Endothelial cell of umbilical vein (primary cell): Measurements from ENCODE around the gene PPP1R13B. TPM values are rescaled to one million over a fixed set of nuclear protein-coding genes. Genes with fewer than 3 reads are reported as not detected.

Experiments
- BruUV-seq: library from RNA; stranded (reverse); fragments of 400-500 nt; replicated peaks from 2 replicates; lab custom pipeline; 2021; lab: Mats Ljungman, UMichigan
- CTCF ChIA-PET: fragments of 300-600, 350-600 bp; sonication (Branson Sonifier 250); formaldehyde crosslinking; loops from one replicate; lab custom pipeline; 2021; ENCODE audit warnings: antibody characterized with exemption, inconsistent platforms; lab: Charles Lee
- POLR2A ChIA-PET: fragments of 300-600, 350-600 bp; sonication (Branson Sonifier 250); formaldehyde crosslinking; loops from one replicate; lab custom pipeline; 2021; ENCODE audit warnings: antibody characterized with exemption, inconsistent platforms; lab: Charles Lee
- DNase-seq: peaks from one replicate; pipeline ENCODE4 v3.0.0-alpha.2; 2011; ENCODE audit warnings: low read depth, low spot score
- FAIRE-seq: peaks from 2 replicates; lab custom pipeline; 2011; peaks lifted over from hg19 to GRCh38; lab: Jason Lieb, UNC
- H2AFZ ChIP-seq: 2 replicates; pipeline ENCODE4 v1.6.0; 2012; ENCODE audit warnings: low read depth, low read length, control low read depth, inconsistent platforms
- H3K27ac ChIP-seq: 2 replicates; pipeline ENCODE4 v1.5.1; 2011; ENCODE audit warnings: low read depth, mild to moderate bottlenecking, control low read depth, low read length, moderate library complexity; ENCODE audit not compliant: insufficient read depth
- H3K27me3 ChIP-seq, 2 experiments: 2 replicates each; pipeline versions ENCODE4 v1.6.0 to v1.6.1; 2011; ENCODE audit warnings: low read length in 2 of 2, mixed read lengths in 1 of 2; ENCODE audit not compliant: control insufficient read depth in 2 of 2, insufficient read depth in 2 of 2
- H3K36me3 ChIP-seq, 2 experiments: 2 replicates in 1 of 2; 3 replicates in 1 of 2; pipeline ENCODE4 v1.5.1; 2011; ENCODE audit warnings: low read length in 2 of 2, mild to moderate bottlenecking in 1 of 2, moderate library complexity in 1 of 2; ENCODE audit not compliant: control insufficient read depth in 2 of 2, insufficient read depth in 2 of 2; ENCODE audit errors: extremely low read depth in 1 of 2
- H3K4me1 ChIP-seq: 3 replicates; pipeline ENCODE4 v1.5.1; 2011; ENCODE audit warnings: mild to moderate bottlenecking, low read length; ENCODE audit not compliant: control insufficient read depth, insufficient read depth; ENCODE audit errors: extremely low read depth
- H3K4me2 ChIP-seq: 2 replicates; pipeline ENCODE4 v1.6.1; 2011; ENCODE audit warnings: low read length, control low read depth, mixed read lengths; ENCODE audit not compliant: insufficient read depth
- H3K4me3 ChIP-seq, 3 experiments: fragments of 200-600 bp in 1 of 3; sonication (generic), shearing (Covaris generic) in 1 of 3; replicated peaks in 1 of 3; 2 replicates each; pipeline ENCODE4 v1.5.1; 2011 to 2016; ENCODE audit warnings: control low read depth in 3 of 3, low read length in 3 of 3, mild to moderate bottlenecking in 2 of 3, inconsistent platforms in 1 of 3, low read depth in 1 of 3, moderate library complexity in 1 of 3; ENCODE audit not compliant: insufficient read depth in 1 of 3
- H3K79me2 ChIP-seq: 2 replicates; pipeline ENCODE4 v1.6.0; 2012; ENCODE audit warnings: low read length, inconsistent platforms; ENCODE audit not compliant: control insufficient read depth, insufficient read depth
- H3K9ac ChIP-seq: replicated peaks from 2 replicates; pipeline ENCODE3; 2011; ENCODE audit warnings: low read length, control low read depth; ENCODE audit not compliant: insufficient read depth; ENCODE audit errors: extremely low read depth
- H3K9me1 ChIP-seq: replicated peaks from 3 replicates; pipeline ENCODE4 v1.6.0; 2011; ENCODE audit warnings: mild to moderate bottlenecking, low read length; ENCODE audit not compliant: control insufficient read depth, insufficient read depth; ENCODE audit errors: extremely low read depth
- H3K9me3 ChIP-seq: replicated peaks from 2 replicates; pipeline ENCODE4 v1.5.1; 2012; ENCODE audit warnings: low read length, inconsistent platforms; ENCODE audit not compliant: control insufficient read depth, insufficient read depth
- H4K20me1 ChIP-seq: replicated peaks from 2 replicates; pipeline ENCODE3; 2011; ENCODE audit warnings: mild to moderate bottlenecking, low read length; ENCODE audit not compliant: control insufficient read depth, insufficient read depth; ENCODE audit errors: extremely low read depth
- CTCF ChIP-seq, 2 donors: IDR thresholded peaks; 1 replicate in 1 of 2; 2 replicates in 1 of 2; pipeline ENCODE4 v1.5.1; 2011; ENCODE audit warnings: low read length in 2 of 2, mild to moderate bottlenecking in 2 of 2, moderate library complexity in 2 of 2, control low read depth in 1 of 2, inconsistent platforms in 1 of 2, low read depth in 1 of 2; ENCODE audit not compliant: insufficient read depth in 1 of 2; ENCODE audit errors: extremely low read depth in 1 of 2
- EZH2 ChIP-seq: IDR thresholded peaks from 2 replicates; pipeline ENCODE4 v1.6.1; 2012; ENCODE audit warnings: borderline replicate concordance, low read depth, mild to moderate bottlenecking, moderate library complexity, low read length, inconsistent platforms; ENCODE audit not compliant: severe bottlenecking
- FOS ChIP-seq: IDR thresholded peaks from 2 replicates; pipeline ENCODE4 v1.6.1; 2011; ENCODE audit warnings: mild to moderate bottlenecking, low read length, moderate library complexity, borderline replicate concordance; ENCODE audit not compliant: insufficient read depth
- GATA2 ChIP-seq: IDR thresholded peaks from 2 replicates; pipeline ENCODE4 v1.7.0; 2011; ENCODE audit warnings: low read depth, mild to moderate bottlenecking, moderate library complexity, mixed read lengths, low read length; ENCODE audit not compliant: insufficient read length, insufficient read depth
- JUN ChIP-seq: IDR thresholded peaks from 2 replicates; pipeline ENCODE4 v1.6.1; 2011; ENCODE audit warnings: borderline replicate concordance, low read depth; ENCODE audit not compliant: insufficient read length, insufficient read depth
- MAX ChIP-seq: IDR thresholded peaks from 2 replicates; pipeline ENCODE4 v1.6.1; 2011; ENCODE audit not compliant: insufficient read depth, insufficient read length
- MYC ChIP-seq: IDR thresholded peaks from one replicate; pipeline ENCODE4 v1.6.1; 2011; ENCODE audit warnings: mild to moderate bottlenecking, low read depth, low read length
- POLR2A ChIP-seq: IDR thresholded peaks from 2 replicates; pipeline ENCODE4 v1.6.1; 2012; ENCODE audit warnings: low read depth, mild to moderate bottlenecking, control low read depth, low read length
- POLR2AphosphoS5 ChIP-seq: IDR thresholded peaks from 2 replicates; pipeline ENCODE4 v1.6.1; 2012; ENCODE audit warnings: low read depth, mild to moderate bottlenecking, control low read depth, low read length, moderate library complexity; ENCODE audit not compliant: insufficient read depth
- dilution Hi-C: fragments of 300-500 bp; cut with MboI; formaldehyde crosslinking; loops from one replicate; pipeline ENCODE4 v1.15.0; 2019; ENCODE audit warnings: low sequenced_read_pairs; ENCODE audit not compliant: extremely low pct_ligation_motif_present
- intact Hi-C: fragments of 100-400 bp; cut with micrococcal nuclease; formaldehyde crosslinking; loops from one replicate; pipeline ENCODE4 v1.10.0; 2022
- polyA plus RNA-seq, 4 experiments: library from polyadenylated mRNA; depleted of rRNA in 3 of 4; stranded (reverse) in 3 of 4; unstranded in 1 of 4; fragments of >200 nt; gene quantifications; 2 replicates each; pipeline versions ENCODE4 v1.2.1 to v1.2.3, GENCODE V29; 2011 to 2012; ENCODE audit warnings: missing spikeins in 1 of 4
- total RNA-seq: library from RNA; stranded (reverse); gene quantifications from 2 replicates; pipeline ENCODE4 v1.2.3, GENCODE V29; 2021

The PPP1R13B gene
- total and polyA plus RNA-seq, 2 donors (not counting 3 experiments of a cell fraction or from before 2014, with no cell fraction given) = 10.0 to 30.0 TPM

- Histone ChIP-seq H3K4me3 (no peak overlapping the region), H3K27ac (no peak overlapping the region), H3K4me2 (no peak overlapping the region), H3K9ac (no peak overlapping the region), H3K36me3 (peaks cover 14 to 19% of the 10 kb centered on the region in 2 experiments), H3K9me3 (no peaks in the 10 kb centered on the region), H4K20me1 (peaks cover 3% of the 10 kb centered on the region), H3K79me2 (peaks cover 13% of the 10 kb centered on the region), H3K4me1 (peaks cover 9% of the 10 kb centered on the region), H2AFZ (no peak overlapping the region), H3K27me3 (no peaks in the 10 kb centered on the region), H3K9me1 (no peaks in the 10 kb centered on the region)
- DNase-seq (no peak), FAIRE-seq (no peak)
- BruUV-seq = no TSS peak
- ChIA-PET CTCF (interaction anchor here (2.6 kb wide), 1 partner anchor 11 kb away, joined by 10 read pairs; no protein-coding TSS in a partner anchor), POLR2A (no interaction called here)
- intact Hi-C loops = no loop called here
- dilution Hi-C loops = no loop called here
- TF ChIP-seq CTCF (IDR thresholded peaks at IDR 0.05; ENCODE audit: extremely low read depth in 1 of 2, insufficient read depth in 1 of 2, low read depth in 1 of 2, low read length in 2 of 2) (no peak), POLR2A (no peak), FOS (no peak), MAX (no peak), JUN (no peak), POLR2AphosphoS5 (no peak), GATA2 (no peak), MYC (no peak), EZH2 (no peak)
Measured at GRCh38 chr14:103692871-103693270, 154.5 kb downstream of the PPP1R13B start.
